ENCODE data around the gene DHRS7B. TPM values are rescaled to one million over a fixed set of nuclear protein-coding genes. Genes with fewer than 3 reads are reported as not detected.

DHRS7B gene
- total and polyA plus RNA-seq, 4 donors = 19.4 to 55.6 (median 31.7) TPM

DNA sequence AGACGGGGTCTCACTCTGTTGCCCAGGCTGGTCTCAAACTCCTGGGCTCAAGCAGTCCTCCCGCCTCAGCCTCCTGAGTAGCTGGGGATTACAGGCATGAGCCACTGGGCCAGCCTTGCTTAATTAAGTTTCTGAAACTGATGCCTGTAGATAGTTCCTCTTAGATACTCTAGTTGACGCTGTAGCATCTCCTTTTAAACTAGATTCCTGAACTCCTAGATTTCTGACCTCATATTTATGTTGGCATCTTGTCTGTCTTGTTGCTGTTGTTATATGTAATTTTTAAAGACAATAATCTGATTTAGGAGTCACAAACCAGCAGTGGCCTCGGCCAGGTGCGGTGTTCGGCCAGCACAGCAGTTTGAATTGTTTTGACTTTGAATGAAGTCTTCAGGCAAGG lies 37.5 kb downstream of the DHRS7B start:
- H3K4me1 ChIP-seq (ENCODE audit: control insufficient read depth in 5 of 5, insufficient read depth in 5 of 5, low read length in 5 of 5) = peaks cover 10 to 17% (median 11%) of the 10 kb centered on the region in 5 donors
- WGBS, 2 donors = 85 to 93% methylated on average over 6 of the region's 6 CpGs
- no peak for DNase-seq

DNA sequence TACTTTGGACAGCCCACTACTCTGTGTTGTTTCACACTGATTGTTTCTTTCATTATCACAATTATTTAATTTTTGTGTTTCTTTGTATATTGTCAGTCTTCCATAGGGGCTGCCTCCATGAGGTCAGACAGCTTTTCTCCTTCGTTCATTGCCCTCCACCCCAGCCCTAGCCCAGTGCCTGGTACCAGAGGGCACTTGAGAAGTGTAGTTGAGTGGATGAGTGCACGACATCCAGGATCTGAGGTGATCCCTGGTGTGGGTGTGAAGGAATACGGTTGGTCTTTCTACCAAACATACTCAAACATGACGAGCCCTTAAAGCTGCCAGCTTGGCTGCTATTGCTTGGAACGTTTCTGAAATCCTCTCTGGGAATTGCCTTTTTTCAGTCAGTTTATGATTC lies 37.9 kb downstream of the DHRS7B start:
- Histone ChIP-seq H3K27ac (ENCODE audit: low read depth in 1 of 2, low read length in 1 of 2) (no peak overlapping the region), H3K4me1 (ENCODE audit: control insufficient read depth in 5 of 5, insufficient read depth in 5 of 5, low read length in 5 of 5) (peaks cover 10 to 21% (median 15%) of the 10 kb centered on the region in 5 donors), H3K36me3 (ENCODE audit: control insufficient read depth in 4 of 4, insufficient read depth in 4 of 4, low read length in 4 of 4) (peaks cover 0 to 3% (median 0%) of the 10 kb centered on the region in 4 donors), H3K9me3 (ENCODE audit: control insufficient read depth in 4 of 4, insufficient read depth in 3 of 4, low read length in 3 of 4) (no peaks in the 10 kb centered on the region), H3K27me3 (ENCODE audit: control insufficient read depth in 3 of 3, insufficient read depth in 3 of 3, low read length in 2 of 3) (no peaks in the 10 kb centered on the region), H3K4me3 (no peak overlapping the region), H3K9ac (ENCODE audit: insufficient read depth in 1 of 2, low read length in 2 of 2) (no peak overlapping the region)
- WGBS, 2 donors = 76 to 87% methylated on average over 5 of the region's 5 CpGs
- ATAC-seq (ENCODE audit: insufficient read depth, low FRiP score) (no peak), DNase-seq (no peak)
- TF ChIP-seq CTCF (IDR thresholded peaks at IDR 0.05; ENCODE audit: control extremely low read depth, extremely low read depth) = no peak

More for the DNA sequence above, 37.5 kb downstream of the DHRS7B start:
- ATAC-seq (ENCODE audit: insufficient read depth, low FRiP score) = no peak
- no peak overlapping the region for H3K4me3 ChIP-seq
- no peak for TF ChIP-seq CTCF (IDR thresholded peaks at IDR 0.05; ENCODE audit: control extremely low read depth, extremely low read depth)
- no peak overlapping the region for H3K9ac ChIP-seq (ENCODE audit: insufficient read depth in 1 of 2, low read length in 2 of 2)
- H3K9me3 ChIP-seq (ENCODE audit: control insufficient read depth in 4 of 4, insufficient read depth in 3 of 4, low read length in 3 of 4) = no peaks in the 10 kb centered on the region
- no peak overlapping the region for H3K27ac ChIP-seq (ENCODE audit: low read depth in 1 of 2, low read length in 1 of 2)
- H3K36me3 ChIP-seq (ENCODE audit: control insufficient read depth in 4 of 4, insufficient read depth in 4 of 4, low read length in 4 of 4) = peaks cover 0 to 3% (median 0%) of the 10 kb centered on the region in 4 donors
- no peaks in the 10 kb centered on the region for H3K27me3 ChIP-seq (ENCODE audit: control insufficient read depth in 3 of 3, insufficient read depth in 3 of 3, low read length in 2 of 3)

GRCh38 chr17:21165922-21166594 lies 39.3 kb downstream of the DHRS7B start:
- Histone ChIP-seq H3K4me1 (ENCODE audit: control insufficient read depth in 5 of 5, insufficient read depth in 5 of 5, low read length in 5 of 5) (peaks cover 10 to 23% (median 16%) of the 10 kb centered on the region in 5 donors), H3K4me3 (no peak overlapping the region), H3K36me3 (ENCODE audit: control insufficient read depth in 4 of 4, insufficient read depth in 4 of 4, low read length in 4 of 4) (peaks cover 0 to 3% (median 0%) of the 10 kb centered on the region in 4 donors), H3K9me3 (ENCODE audit: control insufficient read depth in 4 of 4, insufficient read depth in 3 of 4, low read length in 3 of 4) (no peaks in the 10 kb centered on the region), H3K27me3 (ENCODE audit: control insufficient read depth in 3 of 3, insufficient read depth in 3 of 3, low read length in 2 of 3) (no peaks in the 10 kb centered on the region), H3K27ac (ENCODE audit: low read depth in 1 of 2, low read length in 1 of 2) (peak overlapping the region; percentile 82 to 84), H3K9ac (ENCODE audit: insufficient read depth in 1 of 2, low read length in 2 of 2) (no peak overlapping the region)
- DNase-seq (no peak), ATAC-seq (ENCODE audit: insufficient read depth, low FRiP score) (no peak)
- TF ChIP-seq CTCF (IDR thresholded peaks at IDR 0.05; ENCODE audit: control extremely low read depth, extremely low read depth) = no peak
- WGBS, 2 donors = 86 to 88% methylated on average over 11 of the region's 11 CpGs
